HG03432 (cell line): ENCODE data around the gene PRSS57.
A peak's percentile ranks its signal among the peaks of the same experiment; 100 is the strongest.
"Not testable (repeated sequence)": the region's sequence is repeated elsewhere in the genome, so short reads cannot be mapped to it uniquely, and the experiment has no call there.

Source experiments
- ATAC-seq: cut with Tn5 transposase; IDR thresholded peaks from one replicate; pipeline ENCODE4 v1.9.1; 2021; ENCODE audit warnings: mild to moderate bottlenecking, moderate library complexity; ENCODE audit not compliant: unreplicated experiment

Gene PRSS57

DNA sequence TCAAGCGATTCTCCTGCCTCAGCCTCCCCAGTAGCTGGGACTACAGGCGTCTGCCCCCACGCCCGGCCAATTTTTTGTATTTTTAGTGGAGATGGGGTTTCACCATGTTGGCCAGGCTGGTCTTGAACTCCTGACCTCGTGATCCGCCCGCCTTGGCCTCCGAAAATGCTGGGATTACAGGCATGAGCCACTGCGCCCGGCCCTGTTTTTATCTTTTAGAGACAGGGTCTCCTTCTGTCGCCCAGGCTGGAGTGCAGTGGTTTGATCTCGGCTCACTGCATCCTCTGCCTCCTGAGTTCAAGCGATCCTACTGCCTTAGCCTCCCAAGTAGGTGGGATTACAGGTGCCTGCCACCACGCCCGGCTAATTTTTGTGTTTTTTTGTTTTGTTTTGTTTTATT, 3.3 kb upstream of the PRSS57 start:
- not testable (repeated sequence) for ATAC-seq

DNA sequence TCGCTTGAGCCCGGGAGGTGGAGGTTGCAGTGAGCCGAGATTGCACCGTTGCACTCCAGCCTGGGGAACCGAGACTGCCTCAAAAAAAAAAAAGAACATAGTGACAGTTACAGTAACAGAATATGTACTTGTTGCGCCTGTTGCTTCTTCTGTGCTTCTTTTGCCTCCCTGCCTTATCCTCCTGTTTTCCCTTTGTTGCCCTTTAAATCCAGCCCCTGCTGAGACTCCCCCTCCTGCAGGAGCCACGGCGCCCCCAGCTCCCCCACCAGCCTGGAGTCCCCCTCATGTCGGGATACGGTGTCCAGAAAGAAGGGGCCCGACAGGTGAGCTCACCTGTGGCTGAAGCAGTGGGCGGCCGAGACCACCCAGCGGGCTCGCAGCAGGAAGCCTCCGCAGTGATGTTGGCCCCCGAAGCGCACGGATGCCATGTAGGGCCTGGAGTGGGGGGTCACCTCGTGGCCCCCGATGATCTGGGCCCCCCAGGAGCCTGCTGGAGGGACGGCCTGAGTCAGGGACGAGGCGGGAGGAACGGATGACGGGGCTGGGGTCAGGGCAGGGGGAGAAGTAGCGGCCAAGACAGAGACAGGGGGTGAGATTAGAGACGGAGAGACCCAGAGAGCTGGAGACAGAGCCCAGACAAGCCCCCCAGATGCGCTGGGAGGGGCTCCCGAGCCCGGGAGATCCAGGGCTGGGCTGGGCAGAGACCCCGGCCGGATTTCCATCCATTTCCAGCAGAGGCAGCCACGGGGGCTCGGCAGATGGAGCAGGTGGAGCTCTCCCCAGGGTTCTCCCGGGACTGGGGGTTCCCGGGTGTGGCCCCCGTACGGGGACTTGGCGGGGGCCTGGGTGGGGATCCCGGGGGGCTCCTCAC, 536 bp downstream of the PRSS57 start:
- no peak for ATAC-seq

GRCh38 chr19:690203-690602, 5.0 kb downstream of the PRSS57 start:
- ATAC-seq, result no peak

DNA sequence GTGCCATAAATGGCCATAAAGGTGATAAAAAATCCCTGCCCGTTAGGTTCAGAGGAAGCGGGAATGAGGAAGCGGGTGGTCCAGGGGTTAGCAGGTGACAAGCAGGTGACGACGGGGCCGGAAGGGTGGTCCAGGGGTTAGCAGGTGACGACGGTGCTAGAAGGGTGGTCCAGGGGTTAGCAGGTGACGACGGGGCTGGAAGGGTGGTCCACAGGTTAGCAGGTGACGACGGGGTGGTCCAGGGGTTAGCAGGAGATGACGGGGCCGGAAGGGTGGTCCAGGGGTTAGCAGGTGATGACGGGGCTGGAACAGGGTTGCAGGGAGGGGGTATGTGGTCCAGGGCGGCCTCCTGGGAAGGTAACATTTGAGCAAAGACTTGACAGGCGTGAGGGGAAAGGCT, 6.3 kb downstream of the PRSS57 start:
- no peak for ATAC-seq

DNA sequence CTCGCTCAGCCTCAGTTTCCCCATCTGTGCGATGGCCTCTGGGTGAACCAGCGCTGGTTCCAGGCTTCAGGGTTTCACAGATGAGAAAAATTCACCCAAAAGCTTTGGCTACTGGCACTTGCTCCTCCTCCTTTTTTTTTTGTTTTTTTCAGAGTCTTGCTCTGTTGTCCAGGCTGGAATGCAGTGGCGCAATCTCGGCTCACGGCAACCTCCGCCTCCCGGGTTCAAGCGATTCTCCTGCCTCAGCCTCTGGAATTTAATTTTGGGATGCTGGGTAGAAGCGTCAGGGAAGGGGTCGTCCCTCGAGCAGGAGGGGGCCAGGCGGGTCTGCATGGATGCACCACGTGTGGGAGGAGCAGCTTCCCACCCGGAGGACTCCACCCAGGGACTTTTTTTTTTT, 7.0 kb downstream of the PRSS57 start:
- ATAC-seq, result no peak

DNA sequence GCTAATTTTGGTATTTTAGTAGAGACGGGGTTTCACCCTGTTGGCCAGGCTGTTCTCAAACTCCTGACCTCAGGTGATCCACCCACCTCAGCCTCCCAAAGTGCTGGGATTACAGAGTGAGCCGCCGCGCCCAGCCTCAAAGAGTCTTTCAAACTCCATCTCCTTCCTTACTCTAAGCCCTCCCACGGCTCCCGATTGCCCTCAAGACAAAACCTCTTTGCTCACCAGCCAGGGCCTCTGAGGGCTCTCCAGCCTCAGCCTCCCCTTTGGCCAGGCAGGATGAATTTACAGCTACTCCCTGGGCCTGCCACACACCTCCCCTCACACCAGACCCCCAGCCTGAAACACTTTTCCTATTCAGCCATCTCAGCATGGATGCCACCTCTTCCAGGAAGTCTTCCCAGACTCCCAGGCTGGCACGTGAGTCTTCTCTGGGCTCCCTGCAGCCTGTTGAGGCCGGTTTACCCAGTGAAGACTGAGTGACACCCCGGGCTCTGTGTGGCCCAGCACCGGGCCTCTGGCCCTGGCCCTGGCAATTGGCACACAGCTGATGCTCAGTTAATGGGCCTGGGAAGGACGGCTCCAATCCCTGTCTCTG, 7.6 kb downstream of the PRSS57 start:
- no peak for ATAC-seq

DNA sequence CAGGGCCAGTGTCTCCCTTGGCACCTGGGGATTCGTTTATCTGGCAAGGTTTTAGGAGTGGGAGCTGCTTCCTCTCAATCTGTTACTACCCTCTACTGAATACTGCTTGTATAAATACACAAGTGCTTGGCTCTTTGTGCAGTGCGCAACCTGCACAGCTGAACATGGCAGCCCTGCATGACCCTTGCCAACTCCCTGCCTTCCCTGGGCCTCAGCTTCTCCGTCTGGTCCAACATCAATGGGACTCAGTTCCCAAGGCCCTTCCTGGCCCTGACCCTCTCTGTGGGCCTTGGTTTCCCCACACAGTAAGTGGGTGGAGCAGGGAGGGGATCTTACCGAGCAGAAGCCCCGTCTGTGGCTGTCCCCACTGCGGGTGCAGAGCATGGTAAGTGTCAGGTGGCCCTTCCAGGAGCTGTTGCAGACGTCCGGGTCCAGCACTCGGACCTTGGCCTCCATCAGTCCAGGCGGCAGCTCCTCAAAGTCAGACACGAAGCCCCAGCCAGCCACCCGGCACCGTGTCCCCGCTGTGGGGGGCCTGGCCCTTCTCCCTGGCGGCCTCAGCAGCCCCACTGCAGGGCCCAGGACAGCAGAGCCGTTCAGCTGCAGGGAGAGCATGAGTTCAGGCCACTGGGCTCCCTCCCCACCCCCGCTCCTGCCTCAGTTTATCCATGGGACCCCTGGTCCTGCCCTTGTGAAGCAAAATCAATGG, 8.5 kb downstream of the PRSS57 start:
- ATAC-seq, result no peak

- ATAC-seq, result no peak
These were observed 9.8 kb downstream of the PRSS57 start for GRCh38 chr19:685454-685931.

DNA sequence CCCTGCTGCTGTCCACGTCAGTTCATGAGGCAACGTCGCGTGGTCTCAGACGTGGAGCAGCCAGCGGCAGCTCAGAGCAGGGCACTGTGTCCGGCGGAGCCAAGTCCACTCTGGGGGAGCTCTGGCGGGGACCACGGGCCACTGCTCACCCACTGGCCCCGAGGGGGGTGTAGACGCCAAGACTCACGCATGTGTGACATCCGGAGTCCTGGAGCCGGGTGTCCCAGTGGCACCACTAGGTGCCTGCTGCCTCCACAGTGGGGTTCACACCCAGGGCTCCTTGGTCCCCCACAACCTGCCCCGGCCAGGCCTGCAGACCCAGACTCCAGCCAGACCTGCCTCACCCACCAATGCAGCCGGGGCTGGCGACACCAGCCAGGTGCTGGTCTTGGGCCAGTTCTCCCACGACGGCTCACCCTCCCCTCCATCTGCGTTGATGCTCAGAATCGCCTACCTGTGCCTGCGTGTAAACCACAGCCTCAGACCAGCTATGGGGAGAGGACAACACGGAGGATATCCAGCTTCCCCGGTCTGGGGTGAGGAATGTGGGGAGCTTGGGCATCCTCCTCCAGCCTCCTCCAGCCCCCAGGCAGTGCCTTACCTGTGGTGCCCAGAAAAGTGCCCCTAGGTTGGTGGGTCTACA, 12.5 kb downstream of the PRSS57 start:
- no peak for ATAC-seq

DNA sequence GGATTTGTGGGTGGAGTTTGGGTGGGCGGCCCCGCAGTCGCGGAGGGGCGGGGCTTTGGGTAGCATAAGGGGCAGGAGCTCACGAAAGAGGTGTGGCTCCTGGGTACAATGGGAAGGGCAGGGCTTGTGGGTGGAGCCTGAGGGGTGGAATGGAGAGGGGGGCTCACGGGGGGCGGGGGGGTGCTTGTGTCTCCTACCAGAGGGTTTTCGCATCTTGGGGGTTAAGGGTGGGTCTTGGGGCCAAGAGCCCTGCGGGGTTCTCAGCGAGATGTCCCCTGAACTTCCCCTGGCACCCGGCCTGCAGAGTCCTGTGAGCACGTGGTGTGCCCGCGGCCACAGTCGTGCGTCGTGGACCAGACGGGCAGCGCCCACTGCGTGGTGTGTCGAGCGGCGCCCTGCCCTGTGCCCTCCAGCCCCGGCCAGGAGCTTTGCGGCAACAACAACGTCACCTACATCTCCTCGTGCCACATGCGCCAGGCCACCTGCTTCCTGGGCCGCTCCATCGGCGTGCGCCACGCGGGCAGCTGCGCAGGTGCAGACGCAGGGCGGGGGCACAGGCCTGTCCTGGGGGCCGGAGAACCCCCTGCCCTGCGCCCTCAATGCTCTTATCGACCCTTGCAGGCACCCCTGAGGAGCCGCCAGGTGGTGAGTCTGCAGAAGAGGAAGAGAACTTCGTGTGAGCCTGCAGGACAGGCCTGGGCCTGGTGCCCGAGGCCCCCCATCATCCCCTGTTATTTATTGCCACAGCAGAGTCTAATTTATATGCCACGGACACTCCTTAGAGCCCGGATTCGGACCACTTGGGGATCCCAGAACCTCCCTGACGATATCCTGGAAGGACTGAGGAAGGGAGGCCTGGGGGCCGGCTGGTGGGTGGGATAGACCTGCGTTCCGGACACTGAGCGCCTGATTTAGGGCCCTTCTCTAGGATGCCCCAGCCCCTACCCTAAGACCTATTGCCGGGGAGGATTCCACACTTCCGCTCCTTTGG, 13.9 kb downstream of the PRSS57 start:
- no peak for ATAC-seq

DNA sequence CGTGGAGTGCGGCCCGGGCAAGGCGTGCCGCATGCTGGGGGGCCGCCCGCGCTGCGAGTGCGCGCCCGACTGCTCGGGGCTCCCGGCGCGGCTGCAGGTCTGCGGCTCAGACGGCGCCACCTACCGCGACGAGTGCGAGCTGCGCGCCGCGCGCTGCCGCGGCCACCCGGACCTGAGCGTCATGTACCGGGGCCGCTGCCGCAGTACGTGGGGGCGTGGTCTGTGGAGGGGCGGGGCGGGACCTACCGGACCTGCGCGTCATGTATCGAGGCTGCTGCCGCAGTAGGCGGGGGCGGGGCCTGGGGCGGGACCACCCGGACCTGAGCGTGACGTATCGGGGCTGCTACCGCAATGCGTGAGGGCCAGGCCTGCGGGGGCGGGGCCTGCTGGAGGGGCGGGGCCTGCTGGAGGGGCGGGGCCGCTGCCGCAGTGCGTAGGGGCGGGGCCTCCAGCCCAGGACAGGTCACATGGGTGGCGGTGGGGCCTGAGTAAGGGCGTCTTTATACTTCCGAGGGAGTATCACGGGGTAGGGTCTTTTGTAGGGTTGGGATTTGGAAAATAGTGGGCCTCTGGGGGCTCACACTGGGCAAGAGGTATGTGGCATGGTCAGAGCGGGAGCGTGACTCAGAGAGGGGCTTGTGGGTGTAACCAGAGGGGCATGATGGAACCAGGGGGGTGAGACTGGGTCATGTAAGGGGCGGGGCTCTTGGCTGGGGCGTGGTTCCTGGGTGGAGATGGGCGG, 14.8 kb downstream of the PRSS57 start:
- ATAC-seq, result peak; percentile 74

DNA sequence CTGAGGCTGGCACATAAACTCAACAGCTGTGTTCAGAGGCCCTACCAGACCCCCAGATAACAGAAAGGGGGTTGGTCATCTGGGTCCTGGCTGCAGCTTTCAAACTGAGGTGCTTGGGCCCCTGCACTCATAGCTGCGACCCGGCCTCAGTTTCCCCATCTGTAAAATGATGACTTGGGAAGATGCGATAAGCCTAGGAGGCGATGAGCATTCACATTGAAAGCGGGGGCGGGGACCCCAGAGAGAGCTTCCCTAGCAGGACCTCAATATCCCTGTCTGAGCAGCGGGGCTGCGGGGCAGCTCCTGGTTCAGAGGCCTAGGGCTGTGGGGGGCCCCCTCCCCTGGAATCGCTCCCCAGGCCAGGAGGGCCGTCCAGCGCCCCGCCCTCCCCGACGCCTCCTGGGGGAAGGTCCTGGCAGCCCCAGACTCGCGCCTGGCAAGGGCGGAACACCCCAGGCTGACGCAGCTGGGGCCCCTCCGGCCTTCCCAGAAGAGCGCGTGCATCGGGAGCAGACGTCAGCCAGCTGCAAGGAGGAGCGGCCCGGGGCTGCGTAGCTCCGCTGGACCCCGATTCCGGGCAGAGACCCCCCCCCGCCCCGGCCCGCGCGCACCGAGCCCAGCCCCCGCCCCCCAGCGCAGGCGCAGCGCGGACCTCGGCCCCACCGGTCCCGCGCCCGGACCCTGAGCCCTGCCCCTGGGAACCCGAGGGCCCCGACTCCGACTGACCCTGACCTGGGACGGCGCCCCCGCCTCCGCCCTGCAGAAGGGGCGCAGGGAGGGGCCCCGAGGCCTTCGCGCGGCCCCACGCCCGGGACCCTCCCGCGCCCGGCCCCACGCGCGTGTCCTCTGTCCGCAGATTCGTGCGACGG, 15.6 kb downstream of the PRSS57 start:
- ATAC-seq, result peak; percentile 20

GRCh38 chr19:678791-679388, 16.4 kb downstream of the PRSS57 start:
- ATAC-seq, result no peak

GRCh38 chr19:677601-678436, 17.4 kb downstream of the PRSS57 start:
- no peak for ATAC-seq

GRCh38 chr19:677201-677600, 18.1 kb downstream of the PRSS57 start:
- no peak for ATAC-seq

DNA sequence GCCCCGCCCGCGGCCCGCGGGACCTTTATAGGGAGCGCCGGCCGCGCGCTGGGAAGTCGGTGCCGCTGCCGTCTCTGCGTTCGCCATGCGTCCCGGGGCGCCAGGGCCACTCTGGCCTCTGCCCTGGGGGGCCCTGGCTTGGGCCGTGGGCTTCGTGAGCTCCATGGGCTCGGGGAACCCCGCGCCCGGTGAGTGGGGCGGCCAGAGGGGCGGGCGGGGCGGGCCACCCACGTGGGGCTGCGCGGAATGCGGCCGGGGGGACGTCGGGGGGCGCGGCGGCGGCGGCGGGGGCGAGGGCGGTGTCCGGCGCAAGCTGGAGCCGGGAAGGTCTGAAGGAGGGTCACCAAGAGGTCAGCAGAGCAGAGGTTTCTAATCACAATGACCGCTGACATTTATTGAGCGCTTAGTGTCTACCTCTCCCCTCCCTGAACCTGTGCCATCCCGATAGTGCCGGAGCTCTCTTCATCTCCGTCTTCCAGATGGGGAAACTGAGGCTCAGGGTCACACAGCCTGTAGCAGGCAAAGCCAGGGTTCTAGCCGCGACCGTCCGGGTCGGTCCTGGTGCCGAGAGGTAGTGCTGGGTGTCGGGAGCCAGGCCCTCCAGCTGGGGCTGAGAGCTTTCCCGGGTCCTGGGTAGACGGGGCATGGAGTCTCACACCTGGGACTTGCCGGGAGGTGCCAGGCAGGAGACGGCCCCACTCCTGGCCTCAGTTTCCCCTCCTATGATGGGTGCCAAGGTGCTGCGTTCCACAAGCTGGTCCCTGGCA, 18.7 kb downstream of the PRSS57 start, which contains the start of gene FSTL3:
Gene FSTL3 (plus strand): TSS at position 54 of the 767 bp plus-strand sequence. CDS start 32 bp downstream, at position 86.
- ATAC-seq, result no peak
